ENCODE measurements around the gene RAB9B.
"Not testable (repeated sequence)": the region's sequence is repeated elsewhere in the genome, so short reads cannot be mapped to it uniquely, and the experiment has no call there.

The RAB9B gene

GRCh38 chrX:103839404-103839803, 7.3 kb upstream of the RAB9B start:
- Histone ChIP-seq H3K36me3 (ENCODE audit: control insufficient read depth, insufficient read depth, low read length) (no peaks in the 10 kb centered on the region), H3K27me3 (ENCODE audit: control insufficient read depth, insufficient read depth, low read length) (peaks cover 10% of the 10 kb centered on the region), H3K9me3 (ENCODE audit: control insufficient read depth, insufficient read depth, low read length) (no peaks in the 10 kb centered on the region), H3K4me3 (ENCODE audit: low read depth, low read length) (no peak overlapping the region), H3K9ac (ENCODE audit: low read depth, low read length) (no peak overlapping the region), H3K4me1 (ENCODE audit: control insufficient read depth, insufficient read depth, low read length) (no peaks in the 10 kb centered on the region)

GRCh38 chrX:103831342-103831802, 685 bp downstream of the RAB9B start:
- Histone ChIP-seq H3K27me3 (ENCODE audit: control insufficient read depth, insufficient read depth, low read length) (peaks cover 52% of the 10 kb centered on the region), H3K36me3 (ENCODE audit: control insufficient read depth, insufficient read depth, low read length) (no peaks in the 10 kb centered on the region), H3K9me3 (ENCODE audit: control insufficient read depth, insufficient read depth, low read length) (no peaks in the 10 kb centered on the region), H3K9ac (ENCODE audit: low read depth, low read length) (no peak overlapping the region), H3K4me3 (ENCODE audit: low read depth, low read length) (peak overlapping the region; percentile 85), H3K4me1 (ENCODE audit: control insufficient read depth, insufficient read depth, low read length) (peaks cover 4% of the 10 kb centered on the region)

- Histone ChIP-seq H3K4me1 (ENCODE audit: control insufficient read depth, insufficient read depth, low read length) (peaks cover 4% of the 10 kb centered on the region), H3K9me3 (ENCODE audit: control insufficient read depth, insufficient read depth, low read length) (no peaks in the 10 kb centered on the region), H3K36me3 (ENCODE audit: control insufficient read depth, insufficient read depth, low read length) (no peaks in the 10 kb centered on the region), H3K9ac (ENCODE audit: low read depth, low read length) (no peak overlapping the region), H3K27me3 (ENCODE audit: control insufficient read depth, insufficient read depth, low read length) (peaks cover 54% of the 10 kb centered on the region), H3K4me3 (ENCODE audit: low read depth, low read length) (peak overlapping the region; percentile 85)
These were observed 1.2 kb downstream of the RAB9B start for GRCh38 chrX:103830848-103831247.

GRCh38 chrX:103828529-103828928, 3.5 kb downstream of the RAB9B start:
- Histone ChIP-seq H3K36me3 (ENCODE audit: control insufficient read depth, insufficient read depth, low read length) (no peaks in the 10 kb centered on the region), H3K27me3 (ENCODE audit: control insufficient read depth, insufficient read depth, low read length) (peaks cover 51% of the 10 kb centered on the region), H3K9ac (ENCODE audit: low read depth, low read length) (no peak overlapping the region), H3K9me3 (ENCODE audit: control insufficient read depth, insufficient read depth, low read length) (no peaks in the 10 kb centered on the region), H3K4me1 (ENCODE audit: control insufficient read depth, insufficient read depth, low read length) (peaks cover 4% of the 10 kb centered on the region), H3K4me3 (ENCODE audit: low read depth, low read length) (no peak overlapping the region)

GRCh38 chrX:103825881-103826280, 6.2 kb downstream of the RAB9B start:
- Histone ChIP-seq H3K9ac (ENCODE audit: low read depth, low read length) (no peak overlapping the region), H3K36me3 (ENCODE audit: control insufficient read depth, insufficient read depth, low read length) (no peaks in the 10 kb centered on the region), H3K9me3 (ENCODE audit: control insufficient read depth, insufficient read depth, low read length) (no peaks in the 10 kb centered on the region), H3K4me3 (ENCODE audit: low read depth, low read length) (no peak overlapping the region), H3K27me3 (ENCODE audit: control insufficient read depth, insufficient read depth, low read length) (peaks cover 33% of the 10 kb centered on the region), H3K4me1 (ENCODE audit: control insufficient read depth, insufficient read depth, low read length) (no peaks in the 10 kb centered on the region)

GRCh38 chrX:103823591-103823990, 8.5 kb downstream of the RAB9B start:
- H3K27me3 ChIP-seq (ENCODE audit: control insufficient read depth, insufficient read depth, low read length) = peaks cover 15% of the 10 kb centered on the region
- no peaks in the 10 kb centered on the region for H3K9me3 ChIP-seq (ENCODE audit: control insufficient read depth, insufficient read depth, low read length)
- H3K9ac ChIP-seq (ENCODE audit: low read depth, low read length) = no peak overlapping the region
- H3K36me3 ChIP-seq (ENCODE audit: control insufficient read depth, insufficient read depth, low read length) = no peaks in the 10 kb centered on the region
- no peak overlapping the region for H3K4me3 ChIP-seq (ENCODE audit: low read depth, low read length)
- no peaks in the 10 kb centered on the region for H3K4me1 ChIP-seq (ENCODE audit: control insufficient read depth, insufficient read depth, low read length)

- H3K27me3 ChIP-seq (ENCODE audit: control insufficient read depth, insufficient read depth, low read length); H3K36me3 ChIP-seq (ENCODE audit: control insufficient read depth, insufficient read depth, low read length); H3K9me3 ChIP-seq (ENCODE audit: control insufficient read depth, insufficient read depth, low read length); H3K4me1 ChIP-seq (ENCODE audit: control insufficient read depth, insufficient read depth, low read length); H3K4me3 ChIP-seq (ENCODE audit: low read depth, low read length); H3K9ac ChIP-seq (ENCODE audit: low read depth, low read length): not testable (repeated sequence)
These were observed 11.3 kb downstream of the RAB9B start for GRCh38 chrX:103820802-103821201.

- H3K9me3 ChIP-seq (ENCODE audit: control insufficient read depth, insufficient read depth, low read length) = no peaks in the 10 kb centered on the region
- H3K4me3 ChIP-seq (ENCODE audit: low read depth, low read length) = no peak overlapping the region
- H3K4me1 ChIP-seq (ENCODE audit: control insufficient read depth, insufficient read depth, low read length) = no peaks in the 10 kb centered on the region
- no peak overlapping the region for H3K9ac ChIP-seq (ENCODE audit: low read depth, low read length)
- H3K36me3 ChIP-seq (ENCODE audit: control insufficient read depth, insufficient read depth, low read length) = no peaks in the 10 kb centered on the region
- no peaks in the 10 kb centered on the region for H3K27me3 ChIP-seq (ENCODE audit: control insufficient read depth, insufficient read depth, low read length)
These were observed 13.0 kb downstream of the RAB9B start for GRCh38 chrX:103818842-103819619.

- Histone ChIP-seq H3K36me3 (ENCODE audit: control insufficient read depth, insufficient read depth, low read length) (no peaks in the 10 kb centered on the region), H3K9me3 (ENCODE audit: control insufficient read depth, insufficient read depth, low read length) (no peaks in the 10 kb centered on the region), H3K9ac (ENCODE audit: low read depth, low read length) (no peak overlapping the region), H3K27me3 (ENCODE audit: control insufficient read depth, insufficient read depth, low read length) (no peaks in the 10 kb centered on the region), H3K4me3 (ENCODE audit: low read depth, low read length) (no peak overlapping the region), H3K4me1 (ENCODE audit: control insufficient read depth, insufficient read depth, low read length) (no peaks in the 10 kb centered on the region)
These were observed 14.6 kb downstream of the RAB9B start for GRCh38 chrX:103817502-103817901.

GRCh38 chrX:103817101-103817500, 15.0 kb downstream of the RAB9B start:
- not testable (repeated sequence) for H3K9me3 ChIP-seq (ENCODE audit: control insufficient read depth, insufficient read depth, low read length); H3K9ac ChIP-seq (ENCODE audit: low read depth, low read length); H3K27me3 ChIP-seq (ENCODE audit: control insufficient read depth, insufficient read depth, low read length); H3K4me1 ChIP-seq (ENCODE audit: control insufficient read depth, insufficient read depth, low read length); H3K4me3 ChIP-seq (ENCODE audit: low read depth, low read length); H3K36me3 ChIP-seq (ENCODE audit: control insufficient read depth, insufficient read depth, low read length)

- Histone ChIP-seq H3K9ac (ENCODE audit: low read depth, low read length) (no peak overlapping the region), H3K9me3 (ENCODE audit: control insufficient read depth, insufficient read depth, low read length) (no peaks in the 10 kb centered on the region), H3K4me1 (ENCODE audit: control insufficient read depth, insufficient read depth, low read length) (no peaks in the 10 kb centered on the region), H3K27me3 (ENCODE audit: control insufficient read depth, insufficient read depth, low read length) (no peaks in the 10 kb centered on the region), H3K4me3 (ENCODE audit: low read depth, low read length) (no peak overlapping the region), H3K36me3 (ENCODE audit: control insufficient read depth, insufficient read depth, low read length) (no peaks in the 10 kb centered on the region)
These were observed 20.2 kb downstream of the RAB9B start for GRCh38 chrX:103811858-103812257.

- no peaks in the 10 kb centered on the region for H3K27me3 ChIP-seq (ENCODE audit: control insufficient read depth, insufficient read depth, low read length)
- no peaks in the 10 kb centered on the region for H3K36me3 ChIP-seq (ENCODE audit: control insufficient read depth, insufficient read depth, low read length)
- H3K4me1 ChIP-seq (ENCODE audit: control insufficient read depth, insufficient read depth, low read length) = no peaks in the 10 kb centered on the region
- no peak overlapping the region for H3K9ac ChIP-seq (ENCODE audit: low read depth, low read length)
- no peaks in the 10 kb centered on the region for H3K9me3 ChIP-seq (ENCODE audit: control insufficient read depth, insufficient read depth, low read length)
- H3K4me3 ChIP-seq (ENCODE audit: low read depth, low read length) = no peak overlapping the region
These were observed 25.1 kb downstream of the RAB9B start for GRCh38 chrX:103806862-103807474.
